ENCODE data around the gene MPZL2. TPM values are rescaled to one million over a fixed set of nuclear protein-coding genes. Genes with fewer than 3 reads are reported as not detected.

MPZL2 gene
- total RNA-seq, 2 experiments from 2014 or later, result 15.8 to 17.8 TPM

GRCh38 chr11:118241764-118242098 lies 22.4 kb downstream of the MPZL2 start:
- ChIA-PET CTCF (interaction anchor here (0.6 to 3.4 kb wide), 12 partner anchors 9 to 197 kb away, joined by 3 to 10 read pairs (median 4); partner anchors contain the start of gene JAML), POLR2A (interaction anchor here (0.6 to 5.4 kb wide), 19 partner anchors 9 to 330 kb away, joined by 3 to 97 read pairs (median 7); partner anchors contain the start of genes ARCN1, CD3D, CD3E and JAML)
- Mint-ChIP-seq H3K4me1 (ENCODE audit: low read depth) (peaks cover 87% of the 10 kb centered on the region), H3K36me3 (peaks cover 59% of the 10 kb centered on the region), H3K4me3 (peak overlapping the region; percentile 78), H3K27ac (peak overlapping the region; percentile 96), H3K9me3 (no peaks in the 10 kb centered on the region), H3K27me3 (no peaks in the 10 kb centered on the region)
- DNase-seq, result no peak
- intact Hi-C loops (cut with micrococcal nuclease), result loop anchor here (1.0 to 10.0 kb wide), 11 partner anchors 9 to 631 kb away; partner anchors contain the start of genes CD3D, CD3E, CD3G and JAML

DNA sequence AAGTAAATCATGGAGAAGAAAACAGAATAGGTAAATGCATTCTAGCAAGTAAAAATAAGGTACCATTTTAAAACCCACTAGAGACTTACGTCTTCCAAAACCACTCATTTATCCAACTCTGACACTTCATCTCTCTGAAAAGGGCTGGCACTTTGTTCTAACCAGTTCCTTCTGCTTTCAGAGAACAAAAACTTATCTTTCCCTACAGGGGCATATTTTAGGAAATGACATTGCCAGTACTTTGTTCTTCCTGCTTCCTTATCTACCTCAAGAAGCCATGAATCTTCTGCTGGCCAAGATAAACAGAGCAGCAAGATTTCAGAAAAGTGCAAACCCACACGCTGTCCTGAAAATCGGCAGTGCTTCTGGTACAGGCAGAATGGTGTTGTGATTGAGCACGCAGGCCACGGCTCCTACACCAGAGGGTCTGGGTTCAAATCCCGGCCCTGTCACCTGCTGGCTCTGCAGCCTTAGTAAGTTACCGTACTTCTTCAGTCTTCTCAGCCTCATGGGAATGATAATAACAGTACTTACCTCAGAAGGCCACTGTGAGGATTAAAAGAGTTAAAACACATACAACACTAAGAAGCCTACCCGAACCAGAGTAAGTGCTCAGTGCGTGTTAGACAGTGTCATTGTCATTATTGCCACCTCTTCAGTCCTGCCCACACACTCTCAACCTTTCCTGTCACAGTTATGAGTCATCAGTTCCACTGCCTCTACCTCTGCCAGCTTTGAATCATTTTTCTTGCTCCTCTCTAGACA lies 22.9 kb downstream of the MPZL2 start:
- Mint-ChIP-seq H3K4me1 (ENCODE audit: low read depth) (peaks cover 88% of the 10 kb centered on the region), H3K4me3 (peak overlapping the region; percentile 78), H3K27me3 (no peaks in the 10 kb centered on the region), H3K9me3 (no peaks in the 10 kb centered on the region), H3K36me3 (peaks cover 63% of the 10 kb centered on the region), H3K27ac (peak overlapping the region; percentile 96)
- POLR2A ChIA-PET, result interaction anchor here (0.8 to 5.4 kb wide), 16 partner anchors 9 to 331 kb away, joined by 3 to 97 read pairs (median 8); partner anchors contain the start of genes ARCN1, CD3E, JAML and MPZL3
- intact Hi-C loops (cut with micrococcal nuclease), result loop anchor here (1.0 to 10.0 kb wide), 11 partner anchors 9 to 631 kb away; partner anchors contain the start of genes CD3D, CD3E, CD3G and JAML
- CTCF ChIA-PET, result interaction anchor here (0.6 to 3.4 kb wide), 14 partner anchors 8 to 198 kb away, joined by 3 to 10 read pairs (median 4); partner anchors contain the start of gene JAML
- DNase-seq, result peak; percentile 84

- no peak for DNase-seq
- peak overlapping the region; percentile 96 for H3K27ac Mint-ChIP-seq
- intact Hi-C loops (cut with micrococcal nuclease), result loop anchor here (2.0 to 10.0 kb wide), 5 partner anchors 65 to 633 kb away; partner anchors contain the start of genes CD3D, CD3E and CD3G
- ChIA-PET POLR2A (interaction anchor here (0.6 to 5.4 kb wide), 13 partner anchors 9 to 69 kb away, joined by 3 to 97 read pairs (median 6); partner anchors contain the start of genes CD3E, JAML and MPZL3), CTCF (interaction anchor here (0.7 to 3.4 kb wide), 10 partner anchors 10 to 765 kb away, joined by 3 to 9 read pairs (median 6); partner anchors contain the start of genes JAML and MPZL3)
- no peaks in the 10 kb centered on the region for H3K27me3 Mint-ChIP-seq
- H3K9me3 Mint-ChIP-seq, result no peaks in the 10 kb centered on the region
- H3K4me1 Mint-ChIP-seq (ENCODE audit: low read depth), result peaks cover 77% of the 10 kb centered on the region
- peaks cover 67% of the 10 kb centered on the region for H3K36me3 Mint-ChIP-seq
- peak overlapping the region; percentile 78 for H3K4me3 Mint-ChIP-seq
Measured at GRCh38 chr11:118239509-118240205, 24.4 kb downstream of the MPZL2 start.

- ChIA-PET POLR2A (interaction anchor here (0.9 to 5.4 kb wide), 11 partner anchors 9 to 70 kb away, joined by 3 to 97 read pairs (median 7); partner anchors contain the start of genes CD3E, JAML and MPZL3), CTCF (interaction anchor here (0.9 to 2.0 kb wide), 6 partner anchors 9 to 57 kb away, joined by 3 to 9 read pairs (median 6); no protein-coding TSS in a partner anchor)
- Mint-ChIP-seq H3K4me1 (ENCODE audit: low read depth) (peaks cover 70% of the 10 kb centered on the region), H3K9me3 (no peaks in the 10 kb centered on the region), H3K27me3 (no peaks in the 10 kb centered on the region), H3K27ac (peak overlapping the region; percentile 96), H3K4me3 (peak overlapping the region; percentile 78), H3K36me3 (peaks cover 67% of the 10 kb centered on the region)
- no peak for DNase-seq
- intact Hi-C loops (cut with micrococcal nuclease), result no loop called here
Measured at GRCh38 chr11:118238929-118239328, 25.2 kb downstream of the MPZL2 start.

- no peaks in the 10 kb centered on the region for H3K27me3 Mint-ChIP-seq
- intact Hi-C loops (cut with micrococcal nuclease), result no loop called here
- CTCF ChIA-PET, result interaction anchor here (0.9 to 1.4 kb wide), 3 partner anchors 24 to 57 kb away, joined by 5 to 9 read pairs (median 5); no protein-coding TSS in a partner anchor
- no peaks in the 10 kb centered on the region for H3K9me3 Mint-ChIP-seq
- H3K4me1 Mint-ChIP-seq (ENCODE audit: low read depth), result peaks cover 67% of the 10 kb centered on the region
- DNase-seq, result no peak
- peak overlapping the region; percentile 96 for H3K27ac Mint-ChIP-seq
- H3K4me3 Mint-ChIP-seq, result peak overlapping the region; percentile 78
- H3K36me3 Mint-ChIP-seq, result peaks cover 70% of the 10 kb centered on the region
- POLR2A ChIA-PET, result interaction anchor here (0.7 to 5.4 kb wide), 8 partner anchors 8 to 70 kb away, joined by 3 to 97 read pairs (median 8); partner anchors contain the start of genes JAML and MPZL3
Measured at GRCh38 chr11:118238421-118238820, 25.7 kb downstream of the MPZL2 start.

GRCh38 chr11:118236170-118236569 lies 27.9 kb downstream of the MPZL2 start:
- peak overlapping the region; percentile 56 for H3K27ac Mint-ChIP-seq
- H3K4me1 Mint-ChIP-seq (ENCODE audit: low read depth), result peaks cover 44% of the 10 kb centered on the region
- CTCF ChIA-PET, result interaction anchor here (1.3 to 2.2 kb wide), 2 partner anchors 38 to 60 kb away, joined by 4 to 8 read pairs; no protein-coding TSS in a partner anchor
- H3K27me3 Mint-ChIP-seq, result no peaks in the 10 kb centered on the region
- peak overlapping the region; percentile 1 for H3K4me3 Mint-ChIP-seq
- H3K36me3 Mint-ChIP-seq, result peaks cover 71% of the 10 kb centered on the region
- DNase-seq, result no peak
- intact Hi-C loops (cut with micrococcal nuclease), result no loop called here
- no peaks in the 10 kb centered on the region for H3K9me3 Mint-ChIP-seq
- POLR2A ChIA-PET, result interaction anchor here (1.1 to 2.2 kb wide), 2 partner anchors 11 to 15 kb away, joined by 4 to 5 read pairs; partner anchors contain the start of gene MPZL3

DNA sequence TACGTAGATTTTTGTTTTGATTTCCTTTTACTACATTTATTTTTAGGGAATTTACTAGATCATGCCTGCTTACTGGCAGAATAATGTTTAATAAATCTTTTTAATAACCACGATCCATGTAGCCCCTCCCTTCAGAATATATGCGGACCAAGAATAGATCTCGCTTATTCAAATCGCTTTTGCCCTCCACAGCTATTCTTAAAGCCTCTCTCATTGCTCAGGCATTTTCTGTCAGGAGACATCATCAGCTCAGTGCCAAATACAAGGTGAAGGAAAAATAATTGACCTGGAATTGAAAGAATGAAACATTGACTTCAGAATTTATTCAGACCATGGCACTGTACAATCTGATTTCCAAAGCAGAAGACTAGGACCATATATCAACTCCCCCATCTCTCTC lies 29.3 kb downstream of the MPZL2 start:
- peaks cover 32% of the 10 kb centered on the region for H3K4me1 Mint-ChIP-seq (ENCODE audit: low read depth)
- POLR2A ChIA-PET, result no interaction called here
- H3K27ac Mint-ChIP-seq, result peak overlapping the region; percentile 63

DNA sequence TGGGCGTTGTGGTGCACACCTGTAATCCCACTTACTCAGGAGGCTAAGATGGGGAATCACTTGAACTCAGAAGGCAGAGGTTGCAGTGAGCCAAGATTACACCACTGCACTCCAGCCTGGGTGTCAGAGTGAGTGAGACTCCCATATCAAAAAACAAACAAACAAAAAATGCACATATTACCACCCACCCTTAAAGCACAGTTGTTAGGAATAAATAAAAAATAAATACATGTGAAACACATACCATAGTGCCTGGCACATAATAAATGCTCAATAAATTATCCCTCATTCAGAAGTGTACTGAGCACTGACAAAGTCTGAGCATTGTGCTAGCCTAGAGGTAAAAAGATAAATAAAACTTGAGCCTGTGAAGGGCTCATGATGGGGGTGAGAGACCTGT lies 30.2 kb downstream of the MPZL2 start:
- Mint-ChIP-seq H3K4me1 (ENCODE audit: low read depth) (peaks cover 28% of the 10 kb centered on the region), H3K36me3 (peaks cover 65% of the 10 kb centered on the region), H3K27ac (peak overlapping the region; percentile 85), H3K9me3 (no peaks in the 10 kb centered on the region), H3K27me3 (no peaks in the 10 kb centered on the region), H3K4me3 (no peak overlapping the region)
- POLR2A ChIA-PET, result interaction anchor here (1.9 kb wide), 1 partner anchor 9 kb away, joined by 8 read pairs; the partner anchor contains the start of gene JAML
- no peak for DNase-seq
- CTCF ChIA-PET, result interaction anchor here (1.7 kb wide), 1 partner anchor 35 kb away, joined by 6 read pairs; no protein-coding TSS in a partner anchor
- intact Hi-C loops (cut with micrococcal nuclease), result no loop called here

More for the DNA sequence above, 29.3 kb downstream of the MPZL2 start:
- no peaks in the 10 kb centered on the region for H3K9me3 Mint-ChIP-seq
- intact Hi-C loops (cut with micrococcal nuclease), result no loop called here
- DNase-seq, result no peak
- H3K27me3 Mint-ChIP-seq, result no peaks in the 10 kb centered on the region
- H3K4me3 Mint-ChIP-seq, result no peak overlapping the region
- CTCF ChIA-PET, result interaction anchor here (1.7 kb wide), 1 partner anchor 36 kb away, joined by 6 read pairs; no protein-coding TSS in a partner anchor
- peaks cover 63% of the 10 kb centered on the region for H3K36me3 Mint-ChIP-seq

DNA sequence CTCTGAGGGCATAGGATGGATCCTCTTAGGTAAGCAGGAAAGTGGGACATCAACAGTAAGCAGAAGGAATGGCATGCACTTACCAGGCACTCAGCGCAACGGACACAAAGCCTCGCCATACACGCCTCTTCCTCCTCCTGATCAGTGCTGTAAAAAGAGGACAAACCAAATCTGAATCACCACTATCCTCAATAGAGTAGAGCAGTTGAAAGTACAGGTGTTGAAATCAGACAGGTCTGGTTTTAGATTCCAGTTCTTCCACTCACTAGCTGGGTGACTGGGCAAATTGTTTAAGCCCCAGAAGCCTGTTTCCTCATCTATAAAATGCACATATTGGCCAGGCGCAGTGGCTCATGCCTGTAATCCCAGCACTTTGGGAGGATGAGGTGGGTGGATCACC lies 30.7 kb downstream of the MPZL2 start:
- intact Hi-C loops (cut with micrococcal nuclease), result no loop called here
- no peak for DNase-seq
- Mint-ChIP-seq H3K4me1 (ENCODE audit: low read depth) (peaks cover 26% of the 10 kb centered on the region), H3K27me3 (no peaks in the 10 kb centered on the region), H3K27ac (peak overlapping the region; percentile 85), H3K36me3 (peaks cover 64% of the 10 kb centered on the region), H3K9me3 (no peaks in the 10 kb centered on the region), H3K4me3 (peak overlapping the region; percentile 13)
- POLR2A ChIA-PET, result interaction anchor here (0.7 to 1.9 kb wide), 2 partner anchors 9 to 25 kb away, joined by 3 to 8 read pairs; partner anchors contain the start of gene JAML
- CTCF ChIA-PET, result interaction anchor here (1.3 kb wide), 1 partner anchor 9 kb away, joined by 5 read pairs; no protein-coding TSS in a partner anchor

DNA sequence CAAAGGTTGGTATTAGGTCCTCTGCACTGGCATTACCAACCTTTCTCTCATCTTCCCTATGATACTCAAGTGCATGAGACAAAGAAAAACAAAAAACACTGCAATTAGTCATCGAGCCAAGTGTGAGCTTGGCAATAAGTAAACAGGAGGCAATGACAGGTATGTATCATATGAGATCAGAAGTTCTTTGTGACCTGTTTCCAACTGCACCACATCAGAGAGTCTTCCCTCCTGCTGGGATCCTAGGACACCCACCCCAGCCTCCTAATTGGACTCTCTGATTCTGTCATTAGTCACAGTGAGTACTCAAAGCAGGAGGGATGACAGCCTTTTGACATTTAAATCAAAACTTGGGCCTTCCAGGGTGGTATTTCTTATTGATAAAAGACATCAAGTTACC lies 31.4 kb downstream of the MPZL2 start:
- peak overlapping the region; percentile 85 for H3K27ac Mint-ChIP-seq
- H3K36me3 Mint-ChIP-seq, result peaks cover 69% of the 10 kb centered on the region
- peak; percentile 82 for DNase-seq
- CTCF ChIA-PET, result interaction anchor here (0.8 to 1.3 kb wide), 2 partner anchors 9 to 63 kb away, joined by 3 to 5 read pairs; no protein-coding TSS in a partner anchor
- peak overlapping the region; percentile 13 for H3K4me3 Mint-ChIP-seq
- POLR2A ChIA-PET, result interaction anchor here (0.7 to 1.9 kb wide), 7 partner anchors 8 to 110 kb away, joined by 3 to 8 read pairs (median 4); partner anchors contain the start of genes CD3D and JAML
- H3K27me3 Mint-ChIP-seq, result no peaks in the 10 kb centered on the region
- no peaks in the 10 kb centered on the region for H3K9me3 Mint-ChIP-seq
- intact Hi-C loops (cut with micrococcal nuclease), result loop anchor here (1.0 kb wide), 3 partner anchors 8 to 15 kb away; no protein-coding TSS in a partner anchor
- H3K4me1 Mint-ChIP-seq (ENCODE audit: low read depth), result peaks cover 28% of the 10 kb centered on the region

- Mint-ChIP-seq H3K36me3 (peaks cover 70% of the 10 kb centered on the region), H3K4me3 (no peak overlapping the region), H3K27me3 (no peaks in the 10 kb centered on the region), H3K27ac (no peak overlapping the region), H3K4me1 (ENCODE audit: low read depth) (peaks cover 28% of the 10 kb centered on the region), H3K9me3 (no peaks in the 10 kb centered on the region)
- ChIA-PET POLR2A (interaction anchor here (3.4 kb wide), 1 partner anchor 9 kb away, joined by 27 read pairs; no protein-coding TSS in a partner anchor), CTCF (interaction anchor here (1.5 to 3.2 kb wide), 2 partner anchors 8 to 66 kb away, joined by 3 to 8 read pairs; no protein-coding TSS in a partner anchor)
- DNase-seq, result no peak
- intact Hi-C loops (cut with micrococcal nuclease), result no loop called here
Measured at GRCh38 chr11:118231461-118231860, 32.6 kb downstream of the MPZL2 start.
